Lower leg skin (tissue), 4 donors: ENCODE data around the gene HPGDS. TPM values are rescaled to one million over a fixed set of nuclear protein-coding genes. Genes with fewer than 3 reads are reported as not detected.

Experiments used
- DNase-seq, 2 donors: peaks; one replicate each; pipeline ENCODE4 v3.0.0-alpha.2; 2019; ENCODE audit warnings: low spot score in 2 of 2
- H3K4me3 ChIP-seq: fragments of 200-600 bp; sonication (generic); 2 replicates; pipeline ENCODE4 v1.5.1; 2017; ENCODE audit warnings: mild to moderate bottlenecking, low read depth; ENCODE audit not compliant: poor library complexity, severe bottlenecking
- POLR2A ChIP-seq, 2 donors: fragments of 450-650 bp; IDR thresholded peaks; one replicate each; pipeline ENCODE4 v1.6.1; 2016 to 2017; ENCODE audit warnings: antibody characterized with exemption in 2 of 2, mild to moderate bottlenecking in 1 of 2, moderate library complexity in 1 of 2
- WGBS, 2 donors: methylation state at CpG; one replicate each; pipeline ENCODE4 v1.1.5; 2018; 5-methylcytosine and 5-hydroxymethylcytosine counted together
- intact Hi-C: fragments of 100-400 bp; cut with DNase I; formaldehyde crosslinking; loops from one replicate; pipeline ENCODE4 v1.15.0; 2023; ENCODE audit warnings: low total_unique reads
- total RNA-seq, 4 donors: library from RNA; depleted of rRNA; stranded (reverse); fragments of >200 nt; gene quantifications; one replicate each; pipeline ENCODE4 v1.1.0, GENCODE V29; 2016
- TF ChIP-seq, protein P1 (sequence below), 3 donors: fragments of 450-650 bp; IDR thresholded peaks; one replicate each; pipeline ENCODE4 v1.5.1; 2016; ENCODE audit warnings: antibody characterized with exemption in 3 of 3, mild to moderate bottlenecking in 3 of 3, moderate library complexity in 2 of 3

HPGDS gene
- total RNA-seq, 4 donors from 2014 or later = 0.86 to 3.0 (median 1.6) TPM

DNA sequence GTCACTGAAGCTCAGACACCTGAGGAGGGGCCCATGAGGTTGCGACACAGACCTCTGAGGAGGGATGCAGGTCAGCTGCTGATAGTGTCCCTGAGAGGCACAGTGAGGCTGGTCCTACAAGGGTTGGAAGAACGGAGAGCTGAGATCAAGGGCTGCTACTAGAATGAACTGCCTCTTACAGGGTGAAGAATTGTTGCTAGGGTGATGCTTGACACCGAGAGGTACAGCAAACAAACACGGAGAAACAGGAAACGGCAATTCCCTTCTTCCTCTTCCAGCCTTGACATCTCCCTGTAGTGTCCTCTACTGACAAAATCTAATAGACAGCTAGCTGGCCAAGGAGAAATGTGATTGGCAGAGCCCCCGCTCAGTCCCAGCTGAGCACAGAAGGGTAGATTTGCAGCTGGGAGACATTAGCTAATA, 11.8 kb upstream of the HPGDS start:
- DNase-seq = no peak
- 61 to 72% methylated on average over 6 of the region's 6 CpGs for WGBS, 2 donors
- no peak overlapping the region for H3K4me3 ChIP-seq
- TF ChIP-seq, protein P1, sequence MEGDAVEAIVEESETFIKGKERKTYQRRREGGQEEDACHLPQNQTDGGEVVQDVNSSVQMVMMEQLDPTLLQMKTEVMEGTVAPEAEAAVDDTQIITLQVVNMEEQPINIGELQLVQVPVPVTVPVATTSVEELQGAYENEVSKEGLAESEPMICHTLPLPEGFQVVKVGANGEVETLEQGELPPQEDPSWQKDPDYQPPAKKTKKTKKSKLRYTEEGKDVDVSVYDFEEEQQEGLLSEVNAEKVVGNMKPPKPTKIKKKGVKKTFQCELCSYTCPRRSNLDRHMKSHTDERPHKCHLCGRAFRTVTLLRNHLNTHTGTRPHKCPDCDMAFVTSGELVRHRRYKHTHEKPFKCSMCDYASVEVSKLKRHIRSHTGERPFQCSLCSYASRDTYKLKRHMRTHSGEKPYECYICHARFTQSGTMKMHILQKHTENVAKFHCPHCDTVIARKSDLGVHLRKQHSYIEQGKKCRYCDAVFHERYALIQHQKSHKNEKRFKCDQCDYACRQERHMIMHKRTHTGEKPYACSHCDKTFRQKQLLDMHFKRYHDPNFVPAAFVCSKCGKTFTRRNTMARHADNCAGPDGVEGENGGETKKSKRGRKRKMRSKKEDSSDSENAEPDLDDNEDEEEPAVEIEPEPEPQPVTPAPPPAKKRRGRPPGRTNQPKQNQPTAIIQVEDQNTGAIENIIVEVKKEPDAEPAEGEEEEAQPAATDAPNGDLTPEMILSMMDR (IDR thresholded peaks at IDR 0.05) = no peak
- no peak for TF ChIP-seq POLR2A (IDR thresholded peaks at IDR 0.05)
- intact Hi-C loops = no loop called here

DNA sequence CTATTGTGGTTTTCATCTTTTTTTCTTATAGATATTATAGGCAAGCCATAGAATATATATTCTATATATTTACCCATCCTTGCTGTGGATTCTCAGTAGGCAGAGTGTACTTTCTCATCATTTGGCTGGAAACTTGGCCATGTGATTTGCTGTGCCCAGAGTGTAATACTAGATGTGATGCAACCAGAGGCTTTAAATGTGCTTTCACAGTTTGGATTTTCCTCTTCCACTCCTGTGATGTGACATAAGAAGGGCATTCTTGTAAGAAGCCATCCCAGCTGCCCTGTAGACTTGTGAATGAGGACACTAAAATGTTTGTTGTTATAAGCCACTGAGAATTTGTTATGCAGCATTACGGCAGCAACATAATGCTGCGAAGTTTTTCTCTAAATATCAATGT, 10.4 kb upstream of the HPGDS start:
- WGBS, 2 donors = 93 to 100% methylated on average over 2 of the region's 2 CpGs
- no peak for DNase-seq
- H3K4me3 ChIP-seq = no peak overlapping the region
- TF ChIP-seq, protein P1 (IDR thresholded peaks at IDR 0.05) = no peak
- no peak for TF ChIP-seq POLR2A (IDR thresholded peaks at IDR 0.05)
- intact Hi-C loops = no loop called here

DNA sequence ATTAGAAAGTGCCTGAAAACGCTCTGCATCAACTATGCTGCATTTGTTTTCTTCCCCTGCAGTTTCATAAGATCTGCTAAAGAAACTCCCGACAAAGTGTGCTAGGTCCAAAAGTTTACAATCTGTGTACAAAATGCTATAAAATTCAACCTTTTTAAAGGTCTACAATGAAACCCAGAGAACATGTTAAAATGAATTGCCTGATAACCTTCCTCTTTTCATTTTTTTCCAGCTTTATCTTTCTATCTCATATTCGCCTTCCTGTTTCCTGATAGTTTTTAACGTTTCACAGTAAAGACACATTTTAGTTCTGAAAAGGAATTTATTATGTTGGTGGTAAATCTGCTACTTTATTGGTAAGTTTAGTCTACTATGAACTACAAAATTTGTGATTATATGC, 9.5 kb upstream of the HPGDS start:
- H3K4me3 ChIP-seq = no peak overlapping the region
- intact Hi-C loops = no loop called here
- no peak for DNase-seq
- whole genome bisulfite sequencing, 2 donors = 54 to 63% methylated on average over 4 of the region's 4 CpGs
- TF ChIP-seq, protein P1 (IDR thresholded peaks at IDR 0.05) = no peak
- no peak for TF ChIP-seq POLR2A (IDR thresholded peaks at IDR 0.05)

DNA sequence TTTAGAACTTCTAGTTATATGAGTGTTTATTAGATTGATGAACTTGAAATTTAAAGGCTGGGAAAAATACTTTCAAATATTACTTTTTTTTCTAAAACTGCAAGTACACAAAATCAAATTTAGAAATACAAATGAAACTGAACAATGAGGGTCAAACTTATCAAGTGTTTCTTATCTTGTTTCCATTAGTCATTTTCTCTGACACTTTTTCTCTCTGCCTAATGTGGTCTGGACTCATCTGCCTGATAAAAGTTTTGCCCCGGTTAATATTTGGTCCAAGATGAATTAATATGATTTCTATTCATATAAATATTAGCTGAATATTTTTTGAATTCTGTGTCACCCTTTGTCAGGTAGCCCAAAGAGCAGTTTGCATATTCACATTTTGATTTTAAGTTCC, 8.7 kb upstream of the HPGDS start:
- no peak for TF ChIP-seq POLR2A (IDR thresholded peaks at IDR 0.05)
- TF ChIP-seq, protein P1 (IDR thresholded peaks at IDR 0.05) = no peak
- H3K4me3 ChIP-seq = no peak overlapping the region
- no peak for DNase-seq
- WGBS, 2 donors = 77 to 89% methylated on average over 1 of the region's 1 CpG
- intact Hi-C loops = no loop called here

DNA sequence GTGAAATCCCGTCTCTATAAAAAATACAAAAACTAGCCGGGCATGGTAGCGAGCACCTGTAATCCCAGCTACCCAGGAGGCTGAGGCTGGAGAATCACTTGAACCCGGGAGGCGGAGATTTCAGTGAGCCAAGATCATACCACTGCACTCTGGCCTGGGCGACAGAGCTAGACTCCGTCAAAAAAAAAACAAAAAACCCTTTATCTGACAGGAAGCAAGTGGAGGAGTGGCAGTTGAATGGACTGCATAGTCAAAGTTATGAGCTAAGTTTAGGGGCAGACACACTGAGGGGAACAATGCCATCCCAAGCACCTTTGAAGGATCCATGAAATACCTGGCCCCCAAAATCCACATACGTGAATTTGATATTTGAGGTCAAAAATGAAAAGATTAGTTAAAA, 7.5 kb upstream of the HPGDS start:
- no peak for DNase-seq
- TF ChIP-seq POLR2A (IDR thresholded peaks at IDR 0.05) = no peak
- TF ChIP-seq, protein P1 (IDR thresholded peaks at IDR 0.05) = no peak
- 80 to 90% methylated on average over 8 of the region's 8 CpGs for WGBS, 2 donors
- no peak overlapping the region for H3K4me3 ChIP-seq
- intact Hi-C loops = no loop called here

DNA sequence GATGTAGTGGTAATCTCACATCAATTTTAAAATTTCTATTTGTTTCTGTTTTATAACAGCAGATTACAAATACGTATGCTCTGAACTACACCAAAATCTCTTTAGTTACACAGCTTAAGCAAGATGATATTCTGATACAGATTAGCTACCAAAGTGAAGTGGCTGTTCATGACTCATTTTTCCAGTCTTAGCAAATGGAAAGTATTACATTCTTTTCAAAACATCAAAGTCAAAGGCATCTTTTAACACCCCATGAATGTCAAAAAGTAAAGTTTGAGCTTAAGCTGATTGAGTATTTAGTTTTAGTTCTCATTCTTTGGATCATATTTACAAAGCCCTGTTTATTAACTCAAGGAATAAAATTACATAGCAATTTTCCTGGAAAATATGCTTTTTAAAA, 6.6 kb upstream of the HPGDS start:
- no peak for TF ChIP-seq POLR2A (IDR thresholded peaks at IDR 0.05)
- TF ChIP-seq, protein P1 (IDR thresholded peaks at IDR 0.05) = no peak
- no peak for DNase-seq
- intact Hi-C loops = no loop called here
- 64 to 77% methylated on average over 1 of the region's 1 CpG for WGBS, 2 donors
- H3K4me3 ChIP-seq = no peak overlapping the region
